Stimulated activated CD4-positive, alpha-beta T cell treated with anti-CD3 and anti-CD28 coated beads, Interleukin-15, amount 100 ng/mL, for 48 hours (primary cell): ENCODE results near the gene NBPF11.
"Not testable (repeated sequence)": the region's sequence is repeated elsewhere in the genome, so short reads cannot be mapped to it uniquely, and the experiment has no call there.

Source experiments
- DNase-seq, 2 donors: peaks; one replicate each; pipeline ENCODE4 v3.0.0-alpha.2; 2020; ENCODE audit warnings: low read depth in 2 of 2

Gene NBPF11

GRCh38 chr1:148151911-148152656 lies at the start of gene NBPF11:
TSS of gene NBPF11 (minus strand) at chr1:148152281. CDS start at chr1:148127003, 25,278 bp downstream.
- DNase-seq = peak; percentile 73 to 78

GRCh38 chr1:148197396-148197795 lies 45.3 kb upstream of the NBPF11 start:
- not testable (repeated sequence) for DNase-seq

- DNase-seq = not testable (repeated sequence)
Observed at GRCh38 chr1:148196949-148197348, 44.9 kb upstream of the NBPF11 start.

- DNase-seq = not testable (repeated sequence)
Observed at GRCh38 chr1:148195115-148195514, 43.0 kb upstream of the NBPF11 start.

- DNase-seq = not testable (repeated sequence)
Observed at GRCh38 chr1:148188768-148189167, 36.7 kb upstream of the NBPF11 start.

- DNase-seq = not testable (repeated sequence)
Observed at GRCh38 chr1:148178682-148179081, 26.6 kb upstream of the NBPF11 start.

GRCh38 chr1:148175414-148175813 lies 23.3 kb upstream of the NBPF11 start:
- not testable (repeated sequence) for DNase-seq

- DNase-seq = not testable (repeated sequence)
Observed at GRCh38 chr1:148171995-148172394, 19.9 kb upstream of the NBPF11 start.

- no peak for DNase-seq
Observed at GRCh38 chr1:148166558-148167492, 14.7 kb upstream of the NBPF11 start.

GRCh38 chr1:148162363-148162762 lies 10.3 kb upstream of the NBPF11 start:
- DNase-seq = no peak

GRCh38 chr1:148161053-148161901 lies 9.2 kb upstream of the NBPF11 start:
- no peak for DNase-seq

- no peak for DNase-seq
Observed at GRCh38 chr1:148160343-148161052, 8.4 kb upstream of the NBPF11 start.

GRCh38 chr1:148160048-148160342 lies 7.9 kb upstream of the NBPF11 start:
- DNase-seq = no peak

- DNase-seq = no peak
Observed at GRCh38 chr1:148158341-148159003, 6.4 kb upstream of the NBPF11 start.

- not testable (repeated sequence) for DNase-seq
Observed at GRCh38 chr1:148157803-148158202, 5.7 kb upstream of the NBPF11 start.

GRCh38 chr1:148155494-148156275 lies 3.6 kb upstream of the NBPF11 start:
- not testable (repeated sequence) for DNase-seq

- DNase-seq = not testable (repeated sequence)
Observed at GRCh38 chr1:148152795-148153194, 714 bp upstream of the NBPF11 start.

GRCh38 chr1:148151371-148151819 lies 686 bp downstream of the NBPF11 start:
- DNase-seq = not testable (repeated sequence)

GRCh38 chr1:148150945-148151344 lies 1.1 kb downstream of the NBPF11 start:
- not testable (repeated sequence) for DNase-seq

GRCh38 chr1:148150014-148150413 lies 2.1 kb downstream of the NBPF11 start:
- DNase-seq = not testable (repeated sequence)
